PC-3 (cell line): Measurements from ENCODE around the gene DDX39B.

Experiments used
- CTCF ChIP-seq: fragments of 300-600 bp; sonication (generic); conservative IDR thresholded peaks from 2 replicates; pipeline ENCODE4 v1.5.1; 2017; ENCODE audit warnings: antibody characterized with exemption, low read depth, mild to moderate bottlenecking, low read length
- EZH2 ChIP-seq: fragments of 300-600 bp; sonication (generic); IDR thresholded peaks from one replicate; pipeline ENCODE4 v1.6.1; 2017; ENCODE audit warnings: antibody characterized with exemption, mild to moderate bottlenecking, low read length; ENCODE audit not compliant: unreplicated experiment
- EZH2phosphoT487 ChIP-seq: fragments of 300-600 bp; sonication (generic); IDR thresholded peaks from 2 replicates; pipeline ENCODE4 v1.6.1; 2018; ENCODE audit warnings: mild to moderate bottlenecking, antibody characterized with exemption, low read length, borderline replicate concordance

GRCh38 chr6:31541658-31542521 is at the start of gene DDX39B:
- TF ChIP-seq CTCF (no peak), EZH2 (no peak), EZH2phosphoT487 (no peak)
